GM19467 (cell line): ENCODE results near the gene WDR37.

Experiments
- ATAC-seq: cut with Tn5 transposase; IDR thresholded peaks from one replicate; pipeline ENCODE4 v1.9.1; 2021; ENCODE audit warnings: mild to moderate bottlenecking, moderate library complexity; ENCODE audit not compliant: unreplicated experiment

Gene WDR37

DNA sequence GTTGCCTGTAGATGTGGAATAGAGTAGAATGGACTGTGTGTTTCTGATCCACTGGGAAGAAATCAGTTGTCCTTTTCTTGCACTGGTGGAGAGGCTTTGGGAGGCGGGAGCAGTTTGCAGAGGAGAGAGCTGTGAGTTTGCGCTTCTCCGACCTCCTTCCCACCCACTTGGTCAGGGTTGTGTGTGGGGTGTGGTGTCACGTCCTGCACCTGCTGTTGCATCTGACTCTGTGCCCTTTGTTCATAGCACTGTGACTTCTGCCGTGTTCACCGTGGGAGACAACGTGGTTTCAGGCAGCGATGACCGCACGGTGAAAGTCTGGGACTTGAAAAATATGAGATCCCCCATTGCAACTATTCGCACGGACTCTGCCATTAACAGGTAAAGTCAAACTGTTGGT is 67.8 kb downstream of the WDR37 start:
- no peak for ATAC-seq

DNA sequence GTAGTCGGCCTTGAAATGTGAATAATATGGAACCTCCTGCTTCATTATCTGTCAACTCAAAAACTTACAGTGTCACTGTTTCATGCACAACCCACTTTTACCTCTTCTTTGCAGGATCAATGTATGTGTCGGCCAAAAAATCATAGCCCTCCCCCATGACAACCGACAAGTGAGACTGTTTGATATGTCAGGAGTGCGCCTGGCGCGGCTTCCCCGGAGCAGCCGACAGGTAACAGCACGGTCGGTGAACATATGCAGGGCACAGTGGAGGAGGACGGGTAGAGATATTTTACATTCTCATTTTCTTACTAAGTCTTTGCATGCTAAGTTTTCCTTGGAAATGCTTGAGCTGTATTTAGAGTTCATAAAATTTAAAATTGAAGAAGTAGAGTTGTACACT is 68.6 kb downstream of the WDR37 start:
- ATAC-seq, result no peak

DNA sequence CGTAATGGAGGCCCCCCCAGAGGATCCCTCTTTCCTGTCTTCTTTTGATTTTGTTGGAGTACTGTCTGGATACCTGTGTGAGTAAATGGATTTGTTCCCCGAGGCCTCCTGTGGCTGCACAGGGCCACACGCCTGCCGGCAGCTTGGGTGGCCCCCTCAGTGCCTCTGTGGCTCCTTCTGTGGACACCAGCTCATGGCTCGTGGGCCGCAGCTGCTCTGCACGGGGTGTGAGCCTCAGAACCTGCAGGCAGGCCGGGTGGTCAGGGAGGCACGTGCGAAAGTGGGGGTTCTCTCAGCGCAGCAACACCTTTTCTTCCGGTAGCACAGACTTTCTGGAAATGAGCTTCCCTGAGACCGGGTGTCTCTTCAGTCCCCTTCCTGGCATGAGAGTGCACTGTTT is 70.3 kb downstream of the WDR37 start:
- ATAC-seq, result no peak

- ATAC-seq, result no peak
Measured at GRCh38 chr10:1127629-1128028, 71.4 kb downstream of the WDR37 start.

- ATAC-seq, result no peak
Measured at GRCh38 chr10:1128115-1128514, 71.9 kb downstream of the WDR37 start.

DNA sequence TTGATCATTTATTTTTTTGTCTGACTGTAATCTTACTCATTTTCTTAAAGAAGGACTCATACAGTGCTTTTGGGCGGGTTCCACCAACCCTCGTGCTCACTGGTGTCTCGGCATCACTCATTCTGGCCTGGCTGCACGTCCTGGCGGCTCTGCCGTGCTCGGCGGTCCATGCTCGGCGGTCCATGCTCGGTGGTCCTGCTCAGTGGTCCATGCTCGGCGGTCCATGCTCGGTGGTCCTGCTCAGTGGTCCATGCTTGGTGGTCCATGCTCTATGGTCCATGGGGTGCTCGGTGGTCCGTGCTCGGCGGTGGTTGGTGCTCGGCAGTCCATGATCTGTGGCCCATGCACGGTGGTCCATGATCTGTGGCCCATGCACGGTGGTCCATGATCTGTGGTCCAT is 72.5 kb downstream of the WDR37 start:
- no peak for ATAC-seq

DNA sequence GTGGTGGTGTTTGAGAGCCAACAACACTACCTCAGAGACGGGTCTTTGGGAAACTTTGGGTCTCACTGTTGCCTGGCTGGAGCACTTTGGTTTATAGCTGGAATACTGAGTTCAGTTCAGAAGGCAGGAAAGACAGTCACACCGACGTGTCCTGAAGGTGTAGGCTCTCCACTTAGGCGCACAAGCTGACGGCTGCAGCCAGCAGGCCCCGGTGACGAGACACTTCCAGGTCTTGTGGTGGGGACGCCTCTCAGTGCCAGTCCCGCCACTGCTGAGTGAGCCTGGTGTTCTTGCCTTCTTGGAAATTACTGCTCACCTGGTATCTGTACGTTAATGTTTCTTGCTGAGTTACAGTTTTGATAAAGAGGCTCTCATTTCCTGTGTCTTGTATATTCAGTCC is 74.0 kb downstream of the WDR37 start:
- ATAC-seq, result no peak

DNA sequence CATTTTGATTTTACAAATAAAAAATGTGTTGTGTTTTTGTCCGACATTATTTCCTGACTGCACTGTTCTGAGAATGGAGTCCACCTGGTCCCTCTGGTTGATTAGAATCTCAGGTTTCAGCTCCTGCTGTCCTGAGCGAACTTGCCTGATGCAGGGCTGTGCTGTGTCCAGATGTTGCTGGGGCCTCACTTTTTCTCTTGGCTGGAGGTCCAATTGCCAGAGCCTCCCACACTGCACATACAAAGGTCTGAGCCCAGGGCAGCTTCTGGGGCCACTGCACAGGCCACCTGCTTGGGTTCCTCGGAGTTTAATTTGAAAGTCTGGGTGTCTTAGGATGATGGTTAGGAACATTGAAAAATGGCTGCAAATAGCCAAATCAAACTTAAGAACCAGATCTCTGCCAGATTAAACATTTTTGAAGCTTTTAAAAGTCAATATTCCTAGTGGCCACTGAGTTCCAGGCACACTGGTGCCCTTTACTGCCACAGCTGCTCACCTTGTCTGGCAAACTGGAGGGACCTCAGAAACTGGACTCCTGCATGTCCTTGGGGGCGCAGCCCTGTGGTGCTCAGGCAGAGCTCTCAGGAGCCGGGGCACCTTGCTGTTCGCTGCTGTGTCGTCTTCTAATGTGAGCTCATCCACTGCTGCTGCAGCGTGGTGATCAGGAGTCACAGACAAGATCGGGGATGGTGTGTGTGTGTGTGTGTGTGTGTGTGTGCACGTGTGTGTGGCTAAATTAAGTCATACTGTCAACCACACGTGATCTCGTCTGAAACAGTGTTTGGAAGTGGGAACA is 75.0 kb downstream of the WDR37 start:
- no peak for ATAC-seq

GRCh38 chr10:1132584-1132983 is 76.4 kb downstream of the WDR37 start:
- ATAC-seq, result no peak

GRCh38 chr10:1133495-1134045 is 77.4 kb downstream of the WDR37 start:
- ATAC-seq, result no peak

- no peak for ATAC-seq
Measured at GRCh38 chr10:1134156-1134555, 78.0 kb downstream of the WDR37 start.

DNA sequence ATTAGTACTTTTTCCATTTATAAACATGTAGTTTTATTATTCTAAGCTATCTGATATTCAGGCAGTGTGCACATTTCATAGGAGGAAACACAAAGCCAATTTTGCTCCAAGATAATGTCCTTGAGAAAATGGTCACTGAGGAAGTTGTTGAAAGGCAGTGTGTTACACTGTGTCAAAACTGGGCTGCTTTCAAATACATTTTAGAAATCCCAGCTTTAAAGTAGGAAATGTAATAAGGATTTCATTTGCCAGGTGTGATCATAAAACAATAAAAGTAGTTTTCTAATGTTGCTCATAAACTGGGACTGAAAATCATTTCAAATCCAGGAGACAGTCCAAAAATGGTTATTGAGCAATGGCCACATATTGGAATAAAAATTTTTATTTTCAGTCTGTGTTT is 80.1 kb downstream of the WDR37 start:
- ATAC-seq, result no peak

- no peak for ATAC-seq
Measured at GRCh38 chr10:1137499-1138163, 81.4 kb downstream of the WDR37 start.

DNA sequence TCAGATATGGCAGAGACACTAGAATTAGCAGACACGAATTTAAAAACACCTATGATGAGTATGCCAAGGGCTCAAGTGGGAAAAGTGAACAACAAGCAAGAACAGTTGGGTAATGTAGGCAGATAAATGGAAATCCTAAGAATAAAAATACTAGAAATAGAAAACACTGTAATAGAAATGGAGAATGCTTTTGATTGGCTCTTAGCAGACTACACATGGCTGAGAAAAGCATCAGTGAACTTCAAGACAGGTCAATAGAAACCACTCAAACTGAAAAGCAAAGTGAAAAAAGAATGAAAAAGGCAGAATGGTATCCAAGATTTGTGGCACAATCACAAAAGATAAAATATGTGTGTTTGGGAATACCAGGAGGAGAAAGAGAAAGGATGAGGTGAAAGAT is 82.3 kb downstream of the WDR37 start:
- ATAC-seq, result no peak

GRCh38 chr10:1141261-1141660 is 85.1 kb downstream of the WDR37 start:
- no peak for ATAC-seq

- ATAC-seq, result no peak
Measured at GRCh38 chr10:1141701-1142100, 85.5 kb downstream of the WDR37 start.

- ATAC-seq, result no peak
Measured at GRCh38 chr10:1142596-1142995, 86.4 kb downstream of the WDR37 start.

DNA sequence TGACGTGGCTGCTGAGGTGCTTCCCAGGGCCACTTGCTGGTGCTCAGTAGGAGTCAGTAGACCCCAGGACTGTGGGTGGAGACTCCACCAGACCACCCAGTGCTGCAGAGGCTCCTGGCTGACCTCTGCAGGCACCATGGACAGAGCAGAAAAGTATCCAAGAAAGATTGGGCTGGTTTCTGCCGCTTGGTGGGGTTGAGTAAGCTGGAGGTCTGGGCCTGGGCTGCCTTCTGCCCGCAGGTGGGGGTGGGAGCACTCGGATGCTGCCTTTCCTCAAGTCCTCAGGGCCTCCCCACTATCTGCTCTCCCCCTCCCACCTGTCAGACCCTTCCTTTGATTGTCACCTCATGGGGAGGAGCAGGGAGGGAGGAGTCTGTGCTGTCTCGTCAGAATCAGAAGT is 91.6 kb downstream of the WDR37 start:
- ATAC-seq, result no peak

- no peak for ATAC-seq
Measured at GRCh38 chr10:1148855-1149605, 92.8 kb downstream of the WDR37 start.

GRCh38 chr10:1149793-1150637 is 93.8 kb downstream of the WDR37 start:
- ATAC-seq, result no peak

- no peak for ATAC-seq
Measured at GRCh38 chr10:1150638-1150955, 94.4 kb downstream of the WDR37 start.
